DMS 273 (cell line): ENCODE results near the gene SUPT20HL1.
"Not testable (repeated sequence)": the region's sequence is repeated elsewhere in the genome, so short reads cannot be mapped to it uniquely, and the experiment has no call there.

ENCODE experiments used
- DNase-seq: peaks from one replicate; lab custom pipeline; 2025; ENCODE audit not compliant: unreplicated experiment; lab: John Stamatoyannopoulos, UW

The SUPT20HL1 gene

GRCh38 chrX:24360272-24360671 lies at the start of gene SUPT20HL1:
TSS of gene SUPT20HL1 (plus strand) at chrX:24360639. CDS start at chrX:24362761, 2,122 bp downstream.
- DNase-seq: no peak

- not testable (repeated sequence) for DNase-seq
Observed at GRCh38 chrX:24310916-24311315, 49.5 kb upstream of the SUPT20HL1 start.

- not testable (repeated sequence) for DNase-seq
Observed at GRCh38 chrX:24311507-24312248, 48.8 kb upstream of the SUPT20HL1 start.

GRCh38 chrX:24312249-24312607 lies 48.2 kb upstream of the SUPT20HL1 start:
- not testable (repeated sequence) for DNase-seq

GRCh38 chrX:24314019-24314635 lies 46.3 kb upstream of the SUPT20HL1 start, which contains the start of gene SUPT20HL2:
TSS of gene SUPT20HL2 (minus strand) at chrX:24314069. CDS start at chrX:24313315, 754 bp downstream.
- DNase-seq: no peak

- DNase-seq: no peak
Observed at GRCh38 chrX:24316111-24316510, 44.3 kb upstream of the SUPT20HL1 start.

- no peak for DNase-seq
Observed at GRCh38 chrX:24317567-24317966, 42.9 kb upstream of the SUPT20HL1 start.

- DNase-seq: no peak
Observed at GRCh38 chrX:24321741-24322395, 38.6 kb upstream of the SUPT20HL1 start.

GRCh38 chrX:24325231-24325630 lies 35.2 kb upstream of the SUPT20HL1 start:
- no peak for DNase-seq

GRCh38 chrX:24332878-24333277 lies 27.6 kb upstream of the SUPT20HL1 start:
- no peak for DNase-seq

GRCh38 chrX:24333371-24333770 lies 27.1 kb upstream of the SUPT20HL1 start:
- no peak for DNase-seq

- DNase-seq: no peak
Observed at GRCh38 chrX:24334461-24334860, 26.0 kb upstream of the SUPT20HL1 start.

GRCh38 chrX:24335871-24336270 lies 24.6 kb upstream of the SUPT20HL1 start:
- DNase-seq: no peak

- DNase-seq: no peak
Observed at GRCh38 chrX:24339911-24340310, 20.5 kb upstream of the SUPT20HL1 start.

- no peak for DNase-seq
Observed at GRCh38 chrX:24340501-24340900, 19.9 kb upstream of the SUPT20HL1 start.

- no peak for DNase-seq
Observed at GRCh38 chrX:24341795-24342194, 18.6 kb upstream of the SUPT20HL1 start.

- DNase-seq: no peak
Observed at GRCh38 chrX:24343719-24344118, 16.7 kb upstream of the SUPT20HL1 start.

- DNase-seq: peak; percentile 79
Observed at GRCh38 chrX:24347881-24348280, 12.6 kb upstream of the SUPT20HL1 start.

GRCh38 chrX:24350217-24350616 lies 10.2 kb upstream of the SUPT20HL1 start:
- DNase-seq: no peak

- DNase-seq: no peak
Observed at GRCh38 chrX:24355095-24355494, 5.3 kb upstream of the SUPT20HL1 start.

GRCh38 chrX:24357106-24357505 lies 3.3 kb upstream of the SUPT20HL1 start:
- DNase-seq: no peak
